Sigmoid colon (tissue), 7 donors: ENCODE measurements around the gene AEN. TPM values are rescaled to one million over a fixed set of nuclear protein-coding genes. Genes with fewer than 3 reads are reported as not detected.
A peak's percentile ranks its signal among the peaks of the same experiment; 100 is the strongest.

Source experiments
- DNase-seq: peaks from one replicate; pipeline ENCODE4 v3.0.0-alpha.2; 2019
- H3K27ac ChIP-seq, 4 donors: fragments of 200-600 bp; sonication (generic); one replicate each; pipeline ENCODE4 v1.5.1; 2016 to 2019; ENCODE audit warnings: mild to moderate bottlenecking in 1 of 4
- H3K27me3 ChIP-seq, 3 donors: fragments of 200-600 bp; sonication (generic); one replicate each; pipeline ENCODE4 v1.5.1; 2019; ENCODE audit warnings: mild to moderate bottlenecking in 1 of 3
- H3K36me3 ChIP-seq, 4 donors: fragments of 200-600 bp; sonication (generic); one replicate each; pipeline ENCODE4 v1.5.1; 2016 to 2019
- H3K4me1 ChIP-seq, 4 donors: fragments of 200-600 bp; sonication (generic); one replicate each; pipeline ENCODE4 v1.5.1; 2017 to 2019
- H3K4me3 ChIP-seq, 4 donors: fragments of 200-600 bp; sonication (generic); one replicate each; pipeline ENCODE4 v1.5.1; 2017 to 2019; ENCODE audit warnings: mild to moderate bottlenecking in 2 of 4, moderate library complexity in 1 of 4
- H3K9me3 ChIP-seq, 4 donors: fragments of 200-600 bp in 3 of 4; sonication (generic) in 3 of 4; one replicate each; pipeline versions ENCODE4 v1.5.1 to v1.6.1; 2013 to 2019
- CTCF ChIP-seq, 4 experiments: fragments of 450-650 bp in 3 of 4; fragments of 200-600 bp in 1 of 4; IDR thresholded peaks; one replicate each; pipeline ENCODE4 v1.5.1; 2016 to 2019; ENCODE audit warnings: antibody characterized with exemption in 4 of 4, mild to moderate bottlenecking in 3 of 4, moderate library complexity in 2 of 4
- EP300 ChIP-seq, 4 donors: sonication (generic); formaldehyde crosslinking; IDR thresholded peaks; one replicate each; pipeline ENCODE4 v1.6.1; 2017; ENCODE audit warnings: antibody characterized with exemption in 4 of 4
- POLR2A ChIP-seq, 2 donors: fragments of 450-650 bp; IDR thresholded peaks; one replicate each; pipeline ENCODE4 v1.6.1; 2016; ENCODE audit warnings: antibody characterized with exemption in 2 of 2, mild to moderate bottlenecking in 2 of 2, moderate library complexity in 2 of 2
- POLR2AphosphoS5 ChIP-seq, 4 donors: sonication (generic); formaldehyde crosslinking; IDR thresholded peaks; one replicate each; pipeline ENCODE4 v1.6.1; 2017; ENCODE audit warnings: antibody characterized with exemption in 4 of 4
- WGBS, 2 donors: extraction: QIAGEN DNeasy Blood & Tissue Kit; methylation state at CpG; one replicate each; pipeline ENCODE4 v1.1.7; 2013; 5-methylcytosine and 5-hydroxymethylcytosine counted together
- intact Hi-C: fragments of 100-400 bp; cut with DNase I; formaldehyde crosslinking; loops from one replicate; pipeline ENCODE4 v1.15.1; 2023
- polyA plus RNA-seq, 3 donors: library from polyadenylated mRNA; stranded (reverse); fragments of 200-250 nt; gene quantifications; one replicate each; pipeline ENCODE4 v1.2.3, GENCODE V29; 2013
- total RNA-seq, 4 donors: library from RNA; depleted of rRNA; stranded (reverse); fragments of >200 nt; gene quantifications; one replicate each; pipeline ENCODE4 v1.1.0, GENCODE V29; 2016
- donor health status: healthy with polysubstance abuse.
- donor health status: Bipolar disorder and iron deficiency.
- donor health status: healthy.

AEN gene
- total and polyA plus RNA-seq, 7 donors: 4.2 to 19.7 (median 8.8) TPM

- H3K36me3 ChIP-seq: no peaks in the 10 kb centered on the region
- peak; percentile 32 for DNase-seq
- WGBS, 2 donors: 80 to 89% methylated on average over 7 of the region's 7 CpGs
- peaks cover 0 to 10% (median 0%) of the 10 kb centered on the region in 4 donors for H3K4me1 ChIP-seq
- H3K27ac ChIP-seq: no peak overlapping the region
- H3K9me3 ChIP-seq: no peaks in the 10 kb centered on the region
- H3K27me3 ChIP-seq: no peaks in the 10 kb centered on the region
- H3K4me3 ChIP-seq: no peak overlapping the region
- intact Hi-C loops: no loop called here
- no peak for TF ChIP-seq CTCF (IDR thresholded peaks at IDR 0.05)
- no peak for TF ChIP-seq POLR2A (IDR thresholded peaks at IDR 0.05)
- TF ChIP-seq EP300 (IDR thresholded peaks at IDR 0.05): no peak
- no peak for TF ChIP-seq POLR2AphosphoS5 (IDR thresholded peaks at IDR 0.05)
Observed at GRCh38 chr15:88651136-88651732, 30.1 kb downstream of the AEN start.

GRCh38 chr15:88651971-88652370, 30.8 kb downstream of the AEN start:
- Histone ChIP-seq H3K4me1 (peaks cover 0 to 10% (median 0%) of the 10 kb centered on the region in 4 donors), H3K27ac (no peak overlapping the region), H3K9me3 (no peaks in the 10 kb centered on the region), H3K27me3 (no peaks in the 10 kb centered on the region), H3K4me3 (no peak overlapping the region), H3K36me3 (no peaks in the 10 kb centered on the region)
- intact Hi-C loops: no loop called here
- DNase-seq: peak; percentile 56
- 86 to 89% methylated on average over 9 of the region's 9 CpGs for WGBS, 2 donors
- no peak for TF ChIP-seq POLR2A (IDR thresholded peaks at IDR 0.05)
- TF ChIP-seq EP300 (IDR thresholded peaks at IDR 0.05): no peak
- no peak for TF ChIP-seq POLR2AphosphoS5 (IDR thresholded peaks at IDR 0.05)
- TF ChIP-seq CTCF (IDR thresholded peaks at IDR 0.05): no peak

- Histone ChIP-seq H3K36me3 (no peaks in the 10 kb centered on the region), H3K27me3 (no peaks in the 10 kb centered on the region), H3K4me3 (no peak overlapping the region), H3K9me3 (no peaks in the 10 kb centered on the region), H3K27ac (no peak overlapping the region), H3K4me1 (peaks cover 0 to 15% (median 0%) of the 10 kb centered on the region in 4 donors)
- intact Hi-C loops: no loop called here
- 74 to 82% methylated on average over 7 of the region's 8 CpGs for WGBS, 2 donors
- DNase-seq: peak; percentile 46
- TF ChIP-seq CTCF (IDR thresholded peaks at IDR 0.05): no peak
- TF ChIP-seq EP300 (IDR thresholded peaks at IDR 0.05): no peak
Observed at GRCh38 chr15:88652456-88653199, 31.5 kb downstream of the AEN start.

GRCh38 chr15:88653200-88654064, 32.3 kb downstream of the AEN start:
- no peaks in the 10 kb centered on the region for H3K27me3 ChIP-seq
- H3K27ac ChIP-seq: no peak overlapping the region
- H3K36me3 ChIP-seq: no peaks in the 10 kb centered on the region
- TF ChIP-seq POLR2A (IDR thresholded peaks at IDR 0.05) (no peak), CTCF (IDR thresholded peaks at IDR 0.05) (no peak), POLR2AphosphoS5 (IDR thresholded peaks at IDR 0.05) (no peak), EP300 (IDR thresholded peaks at IDR 0.05) (no peak)
- peak; percentile 53 for DNase-seq
- H3K9me3 ChIP-seq: no peaks in the 10 kb centered on the region
- 91% methylated on average over 13 of the region's 13 CpGs for WGBS, 2 donors
- intact Hi-C loops: no loop called here
- H3K4me3 ChIP-seq: no peak overlapping the region
- H3K4me1 ChIP-seq: peaks cover 0 to 15% (median 0%) of the 10 kb centered on the region in 4 donors
